NCI-H526 treated with DMSO at 0.1 percent for 48 hours (cell line): ENCODE data around the gene NR2F6.
"Not testable (repeated sequence)": the region's sequence is repeated elsewhere in the genome, so short reads cannot be mapped to it uniquely, and the experiment has no call there.

ENCODE experiments used
- DNase-seq: peaks from one replicate; lab custom pipeline; 2025; lab: John Stamatoyannopoulos, UW

Gene NR2F6

GRCh38 chr19:17210296-17210695 is 35.4 kb downstream of the NR2F6 start:
- DNase-seq, result no peak

- peak; percentile 3 for DNase-seq
Observed at GRCh38 chr19:17209126-17210036, 36.3 kb downstream of the NR2F6 start.

GRCh38 chr19:17206736-17207581 is 38.8 kb downstream of the NR2F6 start:
- no peak for DNase-seq

GRCh38 chr19:17205237-17206140 is 40.2 kb downstream of the NR2F6 start:
- peak; percentile 2 for DNase-seq

- no peak for DNase-seq
Observed at GRCh38 chr19:17202713-17203112, 43.0 kb downstream of the NR2F6 start.

GRCh38 chr19:17202249-17202648 is 43.5 kb downstream of the NR2F6 start:
- DNase-seq, result no peak

GRCh38 chr19:17200408-17201079 is 45.2 kb downstream of the NR2F6 start:
- DNase-seq, result no peak

GRCh38 chr19:17197666-17198065 is 48.1 kb downstream of the NR2F6 start:
- DNase-seq, result no peak

GRCh38 chr19:17196610-17197009 is 49.1 kb downstream of the NR2F6 start:
- no peak for DNase-seq

GRCh38 chr19:17195106-17195505 is 50.6 kb downstream of the NR2F6 start:
- DNase-seq, result no peak

- DNase-seq, result no peak
Observed at GRCh38 chr19:17194608-17195007, 51.1 kb downstream of the NR2F6 start.

- DNase-seq, result no peak
Observed at GRCh38 chr19:17192751-17193150, 53.0 kb downstream of the NR2F6 start.

GRCh38 chr19:17191736-17192135 is 54.0 kb downstream of the NR2F6 start:
- DNase-seq, result not testable (repeated sequence)

- DNase-seq, result no peak
Observed at GRCh38 chr19:17185590-17185989, 60.1 kb downstream of the NR2F6 start.

- no peak for DNase-seq
Observed at GRCh38 chr19:17184371-17184841, 61.3 kb downstream of the NR2F6 start.

GRCh38 chr19:17183858-17184321 is 61.8 kb downstream of the NR2F6 start:
- no peak for DNase-seq

- DNase-seq, result no peak
Observed at GRCh38 chr19:17183271-17183761, 62.4 kb downstream of the NR2F6 start.
